ENCODE results near the gene TREH. TPM values are rescaled to one million over a fixed set of nuclear protein-coding genes. Genes with fewer than 3 reads are reported as not detected.

The TREH gene
- total and polyA plus RNA-seq, 2 experiments from 2014 or later = 0.36 TPM; not detected in 1

DNA sequence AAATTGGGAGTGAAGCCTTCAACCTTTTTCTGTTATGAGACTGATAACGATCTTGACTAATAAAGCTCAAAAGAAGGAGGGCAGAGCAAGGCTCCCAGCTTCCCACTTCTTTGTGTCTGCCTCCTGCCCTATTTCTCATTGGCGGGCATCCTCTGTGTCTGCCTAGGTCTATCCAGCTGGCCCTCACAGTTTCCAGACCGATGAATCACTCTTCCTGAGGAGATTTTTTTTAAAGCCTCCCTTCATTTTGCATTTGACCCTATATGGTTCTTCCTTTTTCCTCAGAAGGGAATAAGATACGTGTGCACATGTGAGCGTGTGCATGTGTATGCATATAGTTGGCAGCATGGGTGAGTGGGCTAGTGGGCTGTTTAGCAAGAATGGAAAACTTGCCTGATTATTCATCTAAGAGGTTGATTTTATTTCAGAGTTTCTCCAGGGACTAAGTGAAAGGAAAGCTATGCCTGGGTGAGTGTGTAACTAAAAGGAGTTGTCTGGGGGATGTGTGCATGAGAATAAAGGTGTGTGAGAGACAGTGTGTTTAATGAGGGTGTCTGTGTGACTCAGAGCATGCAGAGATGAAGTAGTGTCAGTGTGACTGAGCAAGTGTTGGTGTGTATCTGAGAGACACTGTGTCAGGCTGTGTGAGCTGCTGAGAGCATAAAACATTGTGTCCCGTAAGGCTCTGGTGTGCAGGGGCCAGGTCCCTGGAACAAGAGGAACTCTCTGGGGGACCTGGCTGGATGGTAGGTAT is 59.8 kb downstream of the TREH start (continued):
- TF ChIP-seq, protein P1, sequence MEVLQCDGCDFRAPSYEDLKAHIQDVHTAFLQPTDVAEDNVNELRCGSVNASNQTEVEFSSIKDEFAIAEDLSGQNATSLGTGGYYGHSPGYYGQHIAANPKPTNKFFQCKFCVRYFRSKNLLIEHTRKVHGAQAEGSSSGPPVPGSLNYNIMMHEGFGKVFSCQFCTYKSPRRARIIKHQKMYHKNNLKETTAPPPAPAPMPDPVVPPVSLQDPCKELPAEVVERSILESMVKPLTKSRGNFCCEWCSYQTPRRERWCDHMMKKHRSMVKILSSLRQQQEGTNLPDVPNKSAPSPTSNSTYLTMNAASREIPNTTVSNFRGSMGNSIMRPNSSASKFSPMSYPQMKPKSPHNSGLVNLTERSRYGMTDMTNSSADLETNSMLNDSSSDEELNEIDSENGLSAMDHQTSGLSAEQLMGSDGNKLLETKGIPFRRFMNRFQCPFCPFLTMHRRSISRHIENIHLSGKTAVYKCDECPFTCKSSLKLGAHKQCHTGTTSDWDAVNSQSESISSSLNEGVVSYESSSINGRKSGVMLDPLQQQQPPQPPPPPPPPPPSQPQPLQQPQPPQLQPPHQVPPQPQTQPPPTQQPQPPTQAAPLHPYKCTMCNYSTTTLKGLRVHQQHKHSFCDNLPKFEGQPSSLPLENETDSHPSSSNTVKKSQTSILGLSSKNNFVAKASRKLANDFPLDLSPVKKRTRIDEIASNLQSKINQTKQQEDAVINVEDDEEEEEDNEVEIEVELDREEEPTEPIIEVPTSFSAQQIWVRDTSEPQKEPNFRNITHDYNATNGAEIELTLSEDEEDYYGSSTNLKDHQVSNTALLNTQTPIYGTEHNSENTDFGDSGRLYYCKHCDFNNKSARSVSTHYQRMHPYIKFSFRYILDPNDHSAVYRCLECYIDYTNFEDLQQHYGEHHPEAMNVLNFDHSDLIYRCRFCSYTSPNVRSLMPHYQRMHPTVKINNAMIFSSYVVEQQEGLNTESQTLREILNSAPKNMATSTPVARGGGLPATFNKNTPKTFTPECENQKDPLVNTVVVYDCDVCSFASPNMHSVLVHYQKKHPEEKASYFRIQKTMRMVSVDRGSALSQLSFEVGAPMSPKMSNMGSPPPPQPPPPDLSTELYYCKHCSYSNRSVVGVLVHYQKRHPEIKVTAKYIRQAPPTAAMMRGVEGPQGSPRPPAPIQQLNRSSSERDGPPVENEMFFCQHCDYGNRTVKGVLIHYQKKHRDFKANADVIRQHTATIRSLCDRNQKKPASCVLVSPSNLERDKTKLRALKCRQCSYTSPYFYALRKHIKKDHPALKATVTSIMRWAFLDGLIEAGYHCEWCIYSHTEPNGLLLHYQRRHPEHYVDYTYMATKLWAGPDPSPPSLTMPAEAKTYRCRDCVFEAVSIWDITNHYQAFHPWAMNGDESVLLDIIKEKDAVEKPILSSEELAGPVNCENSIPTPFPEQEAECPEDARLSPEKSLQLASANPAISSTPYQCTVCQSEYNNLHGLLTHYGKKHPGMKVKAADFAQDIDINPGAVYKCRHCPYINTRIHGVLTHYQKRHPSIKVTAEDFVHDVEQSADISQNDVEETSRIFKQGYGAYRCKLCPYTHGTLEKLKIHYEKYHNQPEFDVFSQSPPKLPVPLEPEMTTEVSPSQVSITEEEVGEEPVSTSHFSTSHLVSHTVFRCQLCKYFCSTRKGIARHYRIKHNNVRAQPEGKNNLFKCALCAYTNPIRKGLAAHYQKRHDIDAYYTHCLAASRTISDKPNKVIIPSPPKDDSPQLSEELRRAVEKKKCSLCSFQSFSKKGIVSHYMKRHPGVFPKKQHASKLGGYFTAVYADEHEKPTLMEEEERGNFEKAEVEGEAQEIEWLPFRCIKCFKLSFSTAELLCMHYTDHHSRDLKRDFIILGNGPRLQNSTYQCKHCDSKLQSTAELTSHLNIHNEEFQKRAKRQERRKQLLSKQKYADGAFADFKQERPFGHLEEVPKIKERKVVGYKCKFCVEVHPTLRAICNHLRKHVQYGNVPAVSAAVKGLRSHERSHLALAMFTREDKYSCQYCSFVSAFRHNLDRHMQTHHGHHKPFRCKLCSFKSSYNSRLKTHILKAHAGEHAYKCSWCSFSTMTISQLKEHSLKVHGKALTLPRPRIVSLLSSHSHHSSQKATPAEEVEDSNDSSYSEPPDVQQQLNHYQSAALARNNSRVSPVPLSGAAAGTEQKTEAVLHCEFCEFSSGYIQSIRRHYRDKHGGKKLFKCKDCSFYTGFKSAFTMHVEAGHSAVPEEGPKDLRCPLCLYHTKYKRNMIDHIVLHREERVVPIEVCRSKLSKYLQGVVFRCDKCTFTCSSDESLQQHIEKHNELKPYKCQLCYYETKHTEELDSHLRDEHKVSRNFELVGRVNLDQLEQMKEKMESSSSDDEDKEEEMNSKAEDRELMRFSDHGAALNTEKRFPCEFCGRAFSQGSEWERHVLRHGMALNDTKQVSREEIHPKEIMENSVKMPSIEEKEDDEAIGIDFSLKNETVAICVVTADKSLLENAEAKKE (CRISPR knock-in tag; IDR thresholded peaks at IDR 0.05) = no peak
- TF ChIP-seq, protein P2, sequence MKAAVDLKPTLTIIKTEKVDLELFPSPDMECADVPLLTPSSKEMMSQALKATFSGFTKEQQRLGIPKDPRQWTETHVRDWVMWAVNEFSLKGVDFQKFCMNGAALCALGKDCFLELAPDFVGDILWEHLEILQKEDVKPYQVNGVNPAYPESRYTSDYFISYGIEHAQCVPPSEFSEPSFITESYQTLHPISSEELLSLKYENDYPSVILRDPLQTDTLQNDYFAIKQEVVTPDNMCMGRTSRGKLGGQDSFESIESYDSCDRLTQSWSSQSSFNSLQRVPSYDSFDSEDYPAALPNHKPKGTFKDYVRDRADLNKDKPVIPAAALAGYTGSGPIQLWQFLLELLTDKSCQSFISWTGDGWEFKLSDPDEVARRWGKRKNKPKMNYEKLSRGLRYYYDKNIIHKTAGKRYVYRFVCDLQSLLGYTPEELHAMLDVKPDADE (IDR thresholded peaks at IDR 0.05) = no peak
- TF ChIP-seq JUNB (IDR thresholded peaks at IDR 0.05; ENCODE audit: unreplicated experiment) (no peak), EZH2phosphoT487 (IDR thresholded peaks at IDR 0.05; ENCODE audit: unreplicated experiment) (no peak), POLR2AphosphoS5 (IDR thresholded peaks at IDR 0.05; ENCODE audit: low read depth) (no peak), EZH2 (IDR thresholded peaks at IDR 0.05; ENCODE audit: low read depth, unreplicated experiment) (no peak)
- TF ChIP-seq, protein P3, sequence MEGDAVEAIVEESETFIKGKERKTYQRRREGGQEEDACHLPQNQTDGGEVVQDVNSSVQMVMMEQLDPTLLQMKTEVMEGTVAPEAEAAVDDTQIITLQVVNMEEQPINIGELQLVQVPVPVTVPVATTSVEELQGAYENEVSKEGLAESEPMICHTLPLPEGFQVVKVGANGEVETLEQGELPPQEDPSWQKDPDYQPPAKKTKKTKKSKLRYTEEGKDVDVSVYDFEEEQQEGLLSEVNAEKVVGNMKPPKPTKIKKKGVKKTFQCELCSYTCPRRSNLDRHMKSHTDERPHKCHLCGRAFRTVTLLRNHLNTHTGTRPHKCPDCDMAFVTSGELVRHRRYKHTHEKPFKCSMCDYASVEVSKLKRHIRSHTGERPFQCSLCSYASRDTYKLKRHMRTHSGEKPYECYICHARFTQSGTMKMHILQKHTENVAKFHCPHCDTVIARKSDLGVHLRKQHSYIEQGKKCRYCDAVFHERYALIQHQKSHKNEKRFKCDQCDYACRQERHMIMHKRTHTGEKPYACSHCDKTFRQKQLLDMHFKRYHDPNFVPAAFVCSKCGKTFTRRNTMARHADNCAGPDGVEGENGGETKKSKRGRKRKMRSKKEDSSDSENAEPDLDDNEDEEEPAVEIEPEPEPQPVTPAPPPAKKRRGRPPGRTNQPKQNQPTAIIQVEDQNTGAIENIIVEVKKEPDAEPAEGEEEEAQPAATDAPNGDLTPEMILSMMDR (conservative IDR thresholded peaks at IDR 0.05; ENCODE audit: low read depth in 2 of 2) = no peak
